Middle frontal gyrus (tissue), 1 donor: ENCODE measurements around the gene SHISAL2A.

Experiments used
- DNase-seq: peaks from one replicate; pipeline ENCODE4 v3.0.0-alpha.2; 2015; ENCODE audit warnings: low spot score; ENCODE audit errors: extremely low spot score

SHISAL2A gene

DNA sequence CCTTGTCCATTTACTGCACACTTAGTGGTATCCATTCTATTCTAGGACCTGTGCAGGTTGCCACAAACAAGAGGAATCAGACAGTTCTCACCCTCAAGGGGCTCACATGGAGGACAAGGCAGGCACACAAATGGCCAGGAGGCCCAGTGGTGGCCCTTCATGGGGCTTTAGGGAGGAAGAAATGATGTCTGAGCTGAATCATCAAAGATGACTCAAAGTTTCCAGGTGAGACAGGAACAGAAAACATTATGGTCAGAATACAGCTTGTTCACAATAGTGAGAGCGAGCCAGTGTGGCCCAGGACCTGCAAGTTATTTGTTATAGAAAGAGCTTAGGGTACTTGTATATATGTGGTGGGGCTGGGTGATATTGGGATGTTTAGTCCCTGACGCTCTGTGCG, 26.4 kb downstream of the SHISAL2A start:
- no peak for DNase-seq

DNA sequence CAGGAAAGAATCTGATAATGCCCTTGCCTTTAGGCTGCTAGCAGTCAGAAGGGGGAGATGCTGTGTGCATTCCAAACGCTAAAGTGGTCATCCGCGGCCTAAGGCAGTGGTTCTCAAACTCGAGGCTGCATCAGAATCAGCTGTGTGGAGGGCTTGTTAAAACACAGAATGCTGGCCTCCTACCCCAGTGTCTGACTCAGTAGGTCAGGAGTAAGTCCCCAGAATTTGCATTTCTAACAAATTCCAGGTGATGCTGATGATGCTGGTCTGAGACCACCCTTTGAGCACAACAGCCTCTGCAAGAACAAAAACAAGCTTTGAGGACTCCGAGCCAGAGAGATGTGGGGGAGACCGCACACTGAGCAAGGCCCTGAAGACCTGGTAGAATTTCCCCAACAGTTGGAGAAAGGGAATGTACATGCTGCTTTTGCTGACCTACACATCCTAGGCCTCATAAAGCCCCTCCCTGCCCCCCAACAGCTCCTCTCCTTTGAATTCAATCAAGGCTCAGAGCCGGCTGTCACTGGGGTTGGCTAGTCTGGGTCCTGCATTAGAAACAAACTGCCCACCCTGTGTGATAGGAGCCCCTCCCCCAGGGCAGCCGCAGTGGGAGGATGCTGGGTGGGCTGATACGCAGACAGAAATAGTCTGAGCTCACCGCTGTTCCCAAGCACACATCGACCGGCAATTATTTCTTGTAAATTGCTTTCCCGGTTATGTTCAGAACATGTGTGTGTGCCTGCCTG, 27.1 kb downstream of the SHISAL2A start:
- no peak for DNase-seq

GRCh38 chr1:52660807-52661206, 27.8 kb downstream of the SHISAL2A start:
- no peak for DNase-seq

DNA sequence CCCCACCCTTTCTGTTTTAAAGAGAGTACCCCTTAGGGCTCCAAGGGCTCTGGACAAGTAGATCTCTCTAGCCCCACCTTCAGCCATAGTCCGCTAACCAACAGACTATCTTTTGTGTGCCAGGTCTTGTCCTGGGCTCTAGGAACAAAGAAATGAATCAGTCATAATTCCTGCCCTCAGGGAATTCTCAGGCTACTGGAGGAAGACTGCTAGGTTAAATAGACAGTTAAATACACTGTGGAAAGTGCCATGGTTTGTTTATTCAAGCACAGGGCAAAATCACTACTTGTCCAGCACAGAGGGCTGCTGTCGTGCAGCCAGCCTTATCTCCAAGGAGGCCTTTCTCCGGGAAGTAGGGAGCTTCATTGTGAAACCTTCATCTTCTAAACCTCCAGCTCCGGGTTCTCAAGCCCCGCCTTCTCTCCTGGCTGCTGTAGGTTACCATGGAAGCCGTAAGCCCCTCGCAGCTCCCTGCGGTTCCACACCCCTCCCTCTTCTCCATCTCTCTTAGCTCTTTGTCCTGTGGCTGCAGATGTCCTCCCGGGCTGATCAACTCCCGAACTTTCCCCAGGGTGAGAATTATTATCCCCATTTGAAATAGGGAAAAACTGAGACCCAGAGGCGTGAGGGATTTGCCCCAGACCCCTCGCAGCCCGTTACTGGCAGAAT, 29.8 kb downstream of the SHISAL2A start:
- DNase-seq: no peak

- no peak for DNase-seq
Measured at GRCh38 chr1:52663716-52664115, 30.7 kb downstream of the SHISAL2A start.

GRCh38 chr1:52665006-52665941, 32.3 kb downstream of the SHISAL2A start:
- no peak for DNase-seq

GRCh38 chr1:52667290-52667689, 34.3 kb downstream of the SHISAL2A start:
- DNase-seq: no peak

DNA sequence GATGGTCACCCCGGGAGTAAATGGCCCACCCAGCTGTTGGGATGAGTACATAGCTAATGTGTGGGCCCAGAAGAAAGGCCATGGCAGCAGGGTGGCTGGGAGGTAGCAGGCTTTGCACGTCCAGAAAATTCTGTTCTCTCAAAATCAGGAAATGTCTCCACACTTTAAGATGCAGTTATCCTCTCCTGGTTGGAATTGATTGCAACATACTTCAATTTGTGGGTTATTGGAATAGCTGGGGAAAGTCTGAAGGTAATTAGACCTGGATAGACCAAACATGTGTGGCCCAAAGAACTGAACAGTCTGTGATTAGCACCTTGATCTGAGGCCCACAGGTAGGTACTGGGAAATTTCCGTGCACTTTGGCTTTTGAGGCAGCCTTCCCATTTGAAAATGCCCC, 35.0 kb downstream of the SHISAL2A start:
- DNase-seq: no peak

GRCh38 chr1:52668711-52669110, 35.7 kb downstream of the SHISAL2A start:
- no peak for DNase-seq

- no peak for DNase-seq
Measured at GRCh38 chr1:52669696-52670095, 36.7 kb downstream of the SHISAL2A start.

DNA sequence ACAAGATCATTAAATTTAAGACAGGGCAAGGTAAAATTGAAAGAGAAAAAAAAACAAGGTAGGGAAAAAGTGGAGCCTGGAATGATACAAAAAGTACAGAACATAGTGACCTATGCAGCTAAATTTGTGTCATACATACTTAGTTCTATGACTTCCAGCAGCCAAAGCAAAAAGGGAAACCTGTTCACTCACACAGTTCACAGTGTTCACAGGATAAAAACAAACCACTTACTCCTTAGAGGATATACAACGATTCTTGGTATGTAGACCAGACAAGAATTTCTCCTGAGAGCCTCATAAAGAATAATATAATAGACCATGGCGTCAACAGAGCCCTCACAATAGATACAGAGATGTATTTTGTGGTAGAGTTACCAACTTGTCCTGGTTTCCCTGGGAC, 37.6 kb downstream of the SHISAL2A start:
- no peak for DNase-seq

DNA sequence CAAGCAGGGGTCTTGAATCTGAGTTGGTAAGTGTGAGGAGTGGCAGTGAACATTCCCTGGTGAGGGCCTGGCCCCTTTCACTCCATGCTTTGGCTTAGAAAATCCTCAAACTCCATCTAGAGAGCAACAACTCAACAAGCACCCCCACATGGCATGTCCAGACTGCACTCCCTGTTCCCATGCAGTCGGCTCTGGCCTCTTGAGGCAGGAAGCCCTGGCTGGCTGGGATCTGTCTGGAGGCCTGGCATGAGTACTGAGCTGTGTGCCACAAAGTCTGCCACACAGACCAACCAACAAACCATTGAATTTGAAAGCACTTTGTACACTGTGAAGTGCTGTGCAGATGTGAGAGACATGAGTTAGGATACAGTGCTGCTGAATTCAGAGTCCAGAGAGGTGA, 40.0 kb downstream of the SHISAL2A start:
- DNase-seq: no peak

DNA sequence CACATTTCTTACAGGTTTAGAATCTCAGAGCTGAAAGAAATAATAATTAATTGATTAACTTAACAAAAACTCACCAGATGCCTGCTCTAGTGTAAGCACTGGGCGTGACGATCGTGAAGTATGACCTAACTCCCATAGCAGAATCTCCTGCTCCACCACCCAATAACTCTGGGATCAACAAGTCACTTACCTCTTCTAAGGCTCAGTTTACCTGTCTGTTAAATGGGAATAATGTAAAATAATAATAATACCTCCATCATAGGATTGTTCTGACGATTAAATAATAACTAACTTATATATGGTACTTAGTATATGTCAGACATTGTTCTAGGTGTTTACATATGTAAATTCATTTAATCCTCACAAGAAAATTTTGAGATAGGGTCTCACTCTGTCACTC, 40.5 kb downstream of the SHISAL2A start:
- no peak for DNase-seq

DNA sequence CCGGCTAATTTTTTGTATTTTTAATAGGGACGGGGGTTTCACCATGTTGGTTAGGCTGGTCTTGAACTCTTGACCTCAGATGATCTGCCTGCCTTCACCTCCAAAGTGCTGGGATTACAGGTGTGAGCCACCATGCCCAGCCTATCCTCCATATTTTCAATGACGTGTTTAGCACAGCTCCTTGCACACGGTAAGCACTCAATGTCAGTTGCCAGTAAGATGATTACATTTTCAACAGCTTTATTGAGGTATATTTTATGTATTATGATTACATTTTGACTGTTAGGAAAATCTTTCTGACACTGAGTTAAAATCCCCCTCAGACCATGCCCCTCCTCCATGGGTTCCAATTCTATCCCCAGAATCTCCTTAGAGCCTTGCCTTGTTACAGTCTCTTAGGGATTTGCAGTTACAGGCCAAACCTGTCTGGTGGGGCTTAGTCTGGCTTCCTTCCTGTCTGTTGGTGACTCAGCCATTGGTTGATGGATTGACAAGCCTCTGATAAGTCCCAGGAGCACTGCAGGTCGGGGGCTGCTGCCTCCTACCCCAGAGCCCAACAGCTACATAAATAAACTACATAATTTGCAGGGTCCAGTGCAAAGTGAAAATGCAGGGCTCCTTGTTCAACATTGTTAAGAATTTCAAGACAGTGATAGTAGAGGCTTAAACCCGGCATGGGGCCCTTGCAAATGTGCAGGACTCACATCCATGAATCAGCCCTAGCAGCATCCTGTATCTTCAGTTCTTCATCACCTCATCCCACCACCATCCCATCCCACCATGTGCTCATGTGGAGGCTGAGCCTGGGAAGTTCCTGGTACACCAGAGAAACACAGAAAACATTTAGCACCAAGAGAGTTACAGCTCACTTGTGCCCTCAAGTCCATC, 41.8 kb downstream of the SHISAL2A start:
- no peak for DNase-seq

GRCh38 chr1:52676249-52676903, 43.4 kb downstream of the SHISAL2A start:
- DNase-seq: no peak

DNA sequence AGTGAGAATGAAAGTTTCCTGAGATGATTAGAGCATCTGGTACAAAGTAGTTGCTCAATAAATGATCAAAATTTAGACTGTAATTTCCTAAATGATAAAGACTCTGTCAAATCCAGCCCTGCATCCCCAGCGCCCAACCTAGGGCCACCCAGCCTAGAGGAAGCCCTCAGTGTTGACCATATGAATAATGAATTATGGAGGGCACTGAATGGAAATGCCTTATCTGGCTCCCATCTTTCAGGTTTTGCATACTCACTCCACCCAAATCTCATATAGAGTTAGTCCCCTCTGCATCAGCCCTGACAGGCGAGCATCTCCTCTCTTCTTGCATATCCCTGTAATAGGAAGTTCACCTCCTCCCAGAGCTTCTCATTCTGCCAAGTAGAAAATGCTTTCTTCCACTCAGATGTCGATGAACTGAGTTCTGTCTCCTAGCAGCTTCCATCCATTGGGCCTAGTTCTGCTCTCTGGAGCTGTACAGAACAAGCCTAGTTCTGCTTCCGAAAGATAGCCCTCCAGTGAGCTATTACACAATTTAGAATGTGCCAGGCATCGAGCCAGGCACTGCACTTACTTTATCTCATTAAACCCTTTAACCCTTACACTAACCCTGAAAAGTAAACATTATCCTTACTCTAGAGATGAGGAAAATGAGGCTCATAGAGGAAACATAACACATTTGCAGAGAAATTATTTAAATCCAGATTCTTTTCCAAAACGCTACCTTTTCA, 44.3 kb downstream of the SHISAL2A start:
- DNase-seq: no peak

GRCh38 chr1:52679048-52679447, 46.1 kb downstream of the SHISAL2A start:
- no peak for DNase-seq

- DNase-seq: no peak
Measured at GRCh38 chr1:52679498-52679897, 46.5 kb downstream of the SHISAL2A start.

- no peak for DNase-seq
Measured at GRCh38 chr1:52680353-52680752, 47.4 kb downstream of the SHISAL2A start.

DNA sequence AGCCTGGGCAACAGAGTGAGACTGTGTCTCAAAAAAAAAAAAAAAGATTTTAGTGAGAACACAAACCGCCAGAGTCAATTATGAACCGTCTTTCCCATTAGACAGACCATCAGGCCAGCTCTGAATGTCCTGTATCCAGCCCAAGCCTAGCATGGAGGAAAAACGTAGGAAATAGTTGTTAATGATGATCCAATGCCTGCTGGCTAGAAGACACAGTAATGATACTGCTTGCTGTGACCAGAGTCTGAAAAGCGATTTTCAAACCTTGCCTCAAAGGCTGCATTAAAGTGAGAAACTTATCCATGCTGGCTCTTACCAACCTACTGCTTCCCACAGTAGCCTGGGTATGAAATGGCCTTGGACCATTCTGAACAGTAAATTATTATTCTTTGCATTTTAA, 48.2 kb downstream of the SHISAL2A start:
- no peak for DNase-seq
